Measurements from ENCODE around the gene NAA30. TPM values are rescaled to one million over a fixed set of nuclear protein-coding genes. Genes with fewer than 3 reads are reported as not detected.
"Not testable (repeated sequence)": the region's sequence is repeated elsewhere in the genome, so short reads cannot be mapped to it uniquely, and the experiment has no call there.

The NAA30 gene
- total RNA-seq, 4 donors from 2014 or later: 11.4 to 16.6 (median 13.1) TPM

DNA sequence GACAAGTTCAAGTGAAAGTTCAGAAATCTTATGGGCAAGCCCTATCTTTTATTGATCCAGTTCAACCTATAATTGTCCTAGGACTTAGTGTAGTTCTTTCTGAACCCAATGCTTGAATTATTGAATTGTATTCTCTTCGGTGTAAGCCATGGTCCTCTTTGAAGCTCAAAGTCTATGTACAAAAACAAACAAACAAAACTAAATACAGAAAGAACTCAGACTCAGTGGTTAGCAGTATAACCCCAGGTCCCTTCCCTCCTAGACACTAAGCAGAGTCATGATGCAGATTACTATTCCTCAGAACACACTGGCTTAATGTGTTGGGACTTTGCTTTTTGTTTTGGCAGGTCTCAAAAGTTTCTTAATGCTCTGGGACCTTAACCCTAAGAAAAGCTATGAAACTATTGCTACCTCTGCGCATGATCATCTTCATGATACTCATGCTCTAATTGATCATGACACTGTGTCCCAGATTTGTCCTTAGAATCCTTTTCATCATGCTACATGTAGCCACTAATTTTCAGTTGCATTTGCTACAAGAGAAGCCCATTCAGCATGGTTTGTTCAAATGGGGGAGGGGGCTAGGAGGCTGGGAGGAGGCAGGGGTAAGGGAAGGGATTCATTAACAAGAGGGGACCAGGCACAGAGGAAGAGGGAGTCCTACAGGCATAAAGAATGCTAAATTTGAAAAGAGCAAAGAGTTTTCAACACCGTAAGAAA, 35.1 kb upstream of the NAA30 start:
- 62 to 64% methylated on average over 3 of the region's 3 CpGs for WGBS, 2 donors
- no peaks in the 10 kb centered on the region for H3K9me3 ChIP-seq
- H3K36me3 ChIP-seq: no peaks in the 10 kb centered on the region
- TF ChIP-seq EP300 (IDR thresholded peaks at IDR 0.05) (no peak), CTCF (IDR thresholded peaks at IDR 0.05) (no peak), POLR2A (IDR thresholded peaks at IDR 0.05) (no peak)
- H3K27ac ChIP-seq: no peak overlapping the region
- no peak for DNase-seq (ENCODE audit: low spot score in 2 of 2)
- H3K4me3 ChIP-seq: no peak overlapping the region
- H3K27me3 ChIP-seq: no peaks in the 10 kb centered on the region
- H3K4me1 ChIP-seq: no peaks in the 10 kb centered on the region

DNA sequence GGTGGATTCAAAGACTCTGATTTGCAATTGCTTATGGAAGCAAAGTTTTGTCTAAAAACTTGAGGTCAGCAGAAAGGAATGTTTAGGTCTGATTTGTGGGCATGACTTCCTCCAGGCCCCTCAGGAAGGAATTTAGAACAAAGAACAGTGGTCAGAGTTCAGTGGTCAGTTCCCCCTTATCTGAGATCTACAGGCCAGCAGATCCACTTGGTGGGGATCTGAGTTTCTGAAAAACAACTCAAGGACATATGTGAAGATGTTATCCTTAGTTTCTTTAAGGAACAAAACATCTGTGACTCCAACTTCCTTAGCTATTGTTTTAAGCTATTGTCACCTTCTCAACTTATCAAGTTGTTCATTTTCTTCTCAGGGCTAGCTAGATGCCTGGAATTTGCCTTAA, 28.0 kb upstream of the NAA30 start:
- H3K4me1 ChIP-seq: no peaks in the 10 kb centered on the region
- DNase-seq (ENCODE audit: low spot score in 2 of 2): no peak
- H3K36me3 ChIP-seq: no peaks in the 10 kb centered on the region
- H3K4me3 ChIP-seq: no peak overlapping the region
- no peak overlapping the region for H3K27ac ChIP-seq
- TF ChIP-seq POLR2A (IDR thresholded peaks at IDR 0.05): no peak
- no peak for TF ChIP-seq EP300 (IDR thresholded peaks at IDR 0.05)
- no peak for TF ChIP-seq CTCF (IDR thresholded peaks at IDR 0.05)
- H3K27me3 ChIP-seq: no peaks in the 10 kb centered on the region
- no peaks in the 10 kb centered on the region for H3K9me3 ChIP-seq

DNA sequence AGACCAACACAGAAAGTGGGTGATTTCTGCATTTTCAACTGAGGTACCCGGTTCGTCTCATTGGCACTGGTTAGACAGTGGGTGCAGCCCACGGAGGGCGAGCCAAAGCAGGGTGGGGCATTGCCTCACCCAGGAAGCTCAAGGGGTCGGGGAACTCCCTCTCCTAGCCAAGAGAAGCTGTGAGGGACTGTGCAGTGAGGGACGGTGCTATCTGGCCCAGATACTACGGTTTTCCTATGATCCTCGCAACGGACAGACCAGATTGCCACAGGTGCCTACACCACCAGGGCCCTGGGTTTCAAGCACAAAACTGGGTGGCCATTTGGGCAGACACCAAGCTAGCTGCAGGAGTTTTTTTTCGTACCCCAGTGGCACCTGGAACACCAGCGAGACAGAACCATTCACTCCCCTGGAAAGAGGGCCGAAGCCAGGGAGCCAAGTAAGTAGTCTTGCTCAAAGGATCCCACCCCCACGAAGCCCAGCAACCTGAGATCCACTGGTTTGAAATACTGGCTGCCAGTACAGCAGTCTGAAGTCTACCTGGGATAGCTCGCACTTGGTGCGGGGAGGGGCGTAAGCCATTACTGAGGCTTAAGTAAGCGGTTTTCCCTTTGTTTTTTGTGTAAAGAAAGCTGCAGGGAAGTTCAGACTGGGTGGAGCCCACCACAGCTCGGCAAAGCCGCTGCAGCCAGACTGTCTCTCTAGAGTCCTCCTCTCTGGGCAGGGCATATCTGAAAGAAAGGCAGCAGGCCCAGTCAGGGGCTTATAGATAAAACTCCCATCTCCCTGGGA, 25.5 kb upstream of the NAA30 start:
- Histone ChIP-seq H3K27ac (no peak overlapping the region), H3K9me3 (no peaks in the 10 kb centered on the region), H3K4me3 (no peak overlapping the region), H3K27me3 (no peaks in the 10 kb centered on the region), H3K36me3 (no peaks in the 10 kb centered on the region), H3K4me1 (no peaks in the 10 kb centered on the region)
- TF ChIP-seq EP300 (IDR thresholded peaks at IDR 0.05): no peak
- no peak for TF ChIP-seq CTCF (IDR thresholded peaks at IDR 0.05)
- TF ChIP-seq POLR2A (IDR thresholded peaks at IDR 0.05): no peak
- no peak for DNase-seq (ENCODE audit: low spot score in 2 of 2)
- 66 to 70% methylated on average over 19 of the region's 19 CpGs for WGBS, 2 donors

GRCh38 chr14:57370187-57370586, 20.2 kb upstream of the NAA30 start:
- not testable (repeated sequence) for DNase-seq (ENCODE audit: low spot score in 2 of 2); H3K9me3 ChIP-seq; H3K36me3 ChIP-seq; H3K4me3 ChIP-seq; H3K4me1 ChIP-seq; H3K27ac ChIP-seq; H3K27me3 ChIP-seq
- 95 to 98% methylated on average over 5 of the region's 5 CpGs for WGBS, 2 donors

DNA sequence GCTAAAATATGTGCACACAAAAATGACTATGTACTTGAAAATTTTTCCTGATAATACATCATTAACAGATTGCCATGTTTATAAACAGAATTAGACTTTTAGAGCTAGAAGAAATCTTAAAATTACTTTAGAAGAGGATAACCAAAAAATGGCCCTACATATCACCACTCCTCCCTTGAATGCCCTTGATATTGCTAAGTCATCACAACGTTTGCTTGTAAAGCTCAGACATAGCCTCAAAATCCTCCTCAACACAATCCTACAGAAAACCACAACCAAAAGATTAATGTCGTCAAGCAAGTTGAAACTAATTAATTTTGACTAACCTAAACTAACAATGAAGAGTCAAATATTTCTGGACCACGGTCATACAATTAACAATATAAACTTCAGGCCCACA, 19.4 kb upstream of the NAA30 start:
- no peak overlapping the region for H3K27ac ChIP-seq
- H3K36me3 ChIP-seq: no peaks in the 10 kb centered on the region
- TF ChIP-seq EP300 (IDR thresholded peaks at IDR 0.05): no peak
- no peak for TF ChIP-seq POLR2A (IDR thresholded peaks at IDR 0.05)
- no peak for TF ChIP-seq CTCF (IDR thresholded peaks at IDR 0.05)
- 29 to 35% methylated on average over 3 of the region's 3 CpGs for WGBS, 2 donors
- DNase-seq (ENCODE audit: low spot score in 2 of 2): no peak
- H3K4me1 ChIP-seq: no peaks in the 10 kb centered on the region
- no peaks in the 10 kb centered on the region for H3K9me3 ChIP-seq
- no peaks in the 10 kb centered on the region for H3K27me3 ChIP-seq
- H3K4me3 ChIP-seq: no peak overlapping the region

All from tibial nerve (tissue), 4 donors.